MM.1S (cell line): ENCODE data around the gene MEX3D.

Experiments used
- EZH2 ChIP-seq: fragments of 300-600 bp; sonication (generic); optimal IDR thresholded peaks from 2 replicates; pipeline ENCODE3; 2017; ENCODE audit warnings: low read depth, mild to moderate bottlenecking, antibody characterized with exemption, low read length, mixed read lengths
- EZH2phosphoT487 ChIP-seq: fragments of 300-600 bp; sonication (generic); IDR thresholded peaks from 2 replicates; pipeline ENCODE4 v1.6.1; 2018; ENCODE audit warnings: antibody characterized with exemption, low read length
- TF ChIP-seq, protein P1 (sequence below): fragments of 300-600 bp; sonication (generic); IDR thresholded peaks from 2 replicates; pipeline ENCODE4 v1.5.1; 2016; ENCODE audit warnings: antibody characterized with exemption, low read length, mixed read lengths

DNA sequence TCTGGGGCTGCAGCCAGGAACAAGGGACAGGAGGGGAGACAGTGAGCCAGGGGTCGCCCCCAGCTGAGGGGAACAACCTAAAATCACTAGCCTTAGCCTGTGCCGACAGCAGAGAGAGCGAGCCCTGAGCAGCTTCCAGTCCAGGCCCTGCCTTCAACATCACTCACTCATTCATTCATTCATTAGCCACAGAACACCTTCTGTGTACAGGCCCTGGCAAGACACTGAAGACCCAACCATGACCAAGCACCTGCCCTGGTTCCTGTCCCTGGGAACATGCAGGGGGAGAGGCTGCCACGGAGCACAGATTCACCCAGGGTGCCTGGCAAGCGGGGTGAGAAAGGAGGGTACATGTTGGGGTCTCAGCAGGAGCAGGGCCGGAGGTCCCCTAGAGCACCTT is 4.9 kb downstream of the MEX3D start:
- TF ChIP-seq, protein P1, sequence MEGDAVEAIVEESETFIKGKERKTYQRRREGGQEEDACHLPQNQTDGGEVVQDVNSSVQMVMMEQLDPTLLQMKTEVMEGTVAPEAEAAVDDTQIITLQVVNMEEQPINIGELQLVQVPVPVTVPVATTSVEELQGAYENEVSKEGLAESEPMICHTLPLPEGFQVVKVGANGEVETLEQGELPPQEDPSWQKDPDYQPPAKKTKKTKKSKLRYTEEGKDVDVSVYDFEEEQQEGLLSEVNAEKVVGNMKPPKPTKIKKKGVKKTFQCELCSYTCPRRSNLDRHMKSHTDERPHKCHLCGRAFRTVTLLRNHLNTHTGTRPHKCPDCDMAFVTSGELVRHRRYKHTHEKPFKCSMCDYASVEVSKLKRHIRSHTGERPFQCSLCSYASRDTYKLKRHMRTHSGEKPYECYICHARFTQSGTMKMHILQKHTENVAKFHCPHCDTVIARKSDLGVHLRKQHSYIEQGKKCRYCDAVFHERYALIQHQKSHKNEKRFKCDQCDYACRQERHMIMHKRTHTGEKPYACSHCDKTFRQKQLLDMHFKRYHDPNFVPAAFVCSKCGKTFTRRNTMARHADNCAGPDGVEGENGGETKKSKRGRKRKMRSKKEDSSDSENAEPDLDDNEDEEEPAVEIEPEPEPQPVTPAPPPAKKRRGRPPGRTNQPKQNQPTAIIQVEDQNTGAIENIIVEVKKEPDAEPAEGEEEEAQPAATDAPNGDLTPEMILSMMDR, result no peak
- TF ChIP-seq EZH2 (no peak), EZH2phosphoT487 (no peak)
